ENCODE data around the gene SPG11.

DNA sequence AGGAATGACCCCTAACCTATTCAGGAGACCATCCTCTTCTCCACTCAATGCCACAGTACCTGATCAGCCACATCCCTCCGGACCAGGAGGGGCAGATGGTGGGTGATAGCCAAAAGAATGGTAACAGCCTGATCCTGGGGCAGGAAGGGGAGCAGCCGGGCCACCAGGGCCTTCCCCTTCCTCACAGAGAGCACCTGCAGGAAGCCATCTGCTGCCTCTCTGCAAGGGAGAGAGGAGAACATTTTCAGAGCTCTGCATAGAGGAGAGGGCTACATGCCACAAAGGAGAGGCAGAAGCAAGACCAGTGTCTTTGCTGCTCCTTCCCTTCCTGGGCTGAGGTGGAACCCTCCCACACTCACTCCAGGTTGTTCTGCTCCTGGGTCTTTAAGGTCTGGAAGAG lies 5.5 kb upstream of the SPG11 start:
- TF ChIP-seq, protein P1, sequence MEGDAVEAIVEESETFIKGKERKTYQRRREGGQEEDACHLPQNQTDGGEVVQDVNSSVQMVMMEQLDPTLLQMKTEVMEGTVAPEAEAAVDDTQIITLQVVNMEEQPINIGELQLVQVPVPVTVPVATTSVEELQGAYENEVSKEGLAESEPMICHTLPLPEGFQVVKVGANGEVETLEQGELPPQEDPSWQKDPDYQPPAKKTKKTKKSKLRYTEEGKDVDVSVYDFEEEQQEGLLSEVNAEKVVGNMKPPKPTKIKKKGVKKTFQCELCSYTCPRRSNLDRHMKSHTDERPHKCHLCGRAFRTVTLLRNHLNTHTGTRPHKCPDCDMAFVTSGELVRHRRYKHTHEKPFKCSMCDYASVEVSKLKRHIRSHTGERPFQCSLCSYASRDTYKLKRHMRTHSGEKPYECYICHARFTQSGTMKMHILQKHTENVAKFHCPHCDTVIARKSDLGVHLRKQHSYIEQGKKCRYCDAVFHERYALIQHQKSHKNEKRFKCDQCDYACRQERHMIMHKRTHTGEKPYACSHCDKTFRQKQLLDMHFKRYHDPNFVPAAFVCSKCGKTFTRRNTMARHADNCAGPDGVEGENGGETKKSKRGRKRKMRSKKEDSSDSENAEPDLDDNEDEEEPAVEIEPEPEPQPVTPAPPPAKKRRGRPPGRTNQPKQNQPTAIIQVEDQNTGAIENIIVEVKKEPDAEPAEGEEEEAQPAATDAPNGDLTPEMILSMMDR (IDR thresholded peaks at IDR 0.05; ENCODE audit: borderline replicate concordance, extremely low read depth, low read length, poor library complexity, severe bottlenecking): no peak
- no peak for TF ChIP-seq EZH2 (IDR thresholded peaks at IDR 0.05; ENCODE audit: borderline replicate concordance, low read depth, low read length, severe bottlenecking)
